Lung (tissue), 12 donors: Measurements from ENCODE around the gene SLC2A6. TPM values are rescaled to one million over a fixed set of nuclear protein-coding genes. Genes with fewer than 3 reads are reported as not detected.

Experiments
- ATAC-seq: fragments of 200-7000 bp; cut with Tn5 transposase; one replicate; pipeline ENCODE4 v1.9.1; 2020; ENCODE audit warnings: moderate number of reproducible peaks; ENCODE audit not compliant: insufficient read depth, low FRiP score
- DNase-seq, 3 donors: peaks; one replicate each; pipeline ENCODE4 v3.0.0-alpha.2; 2013 to 2017
- H3K27ac ChIP-seq, 2 donors: one replicate each; pipeline ENCODE4 v1.5.1; 2013; ENCODE audit warnings: mild to moderate bottlenecking in 2 of 2, moderate library complexity in 2 of 2, control low read depth in 1 of 2, inconsistent platforms in 1 of 2, low read depth in 1 of 2, low read length in 1 of 2
- H3K27me3 ChIP-seq, 3 donors: one replicate each; pipeline ENCODE4 v1.5.1; 2013; ENCODE audit warnings: low read length in 2 of 3; ENCODE audit not compliant: control insufficient read depth in 3 of 3, insufficient read depth in 3 of 3
- H3K36me3 ChIP-seq, 4 donors: one replicate each; pipeline ENCODE4 v1.5.1; 2013; ENCODE audit warnings: low read length in 4 of 4, mild to moderate bottlenecking in 1 of 4, moderate library complexity in 1 of 4; ENCODE audit not compliant: control insufficient read depth in 4 of 4, insufficient read depth in 4 of 4
- H3K4me1 ChIP-seq, 5 donors: one replicate each; pipeline ENCODE4 v1.5.1; 2013; ENCODE audit warnings: low read length in 5 of 5, mild to moderate bottlenecking in 2 of 5, moderate library complexity in 1 of 5; ENCODE audit not compliant: control insufficient read depth in 5 of 5, insufficient read depth in 5 of 5
- H3K4me3 ChIP-seq: one replicate; pipeline ENCODE4 v1.5.1; 2013; ENCODE audit warnings: mild to moderate bottlenecking, control low read depth, moderate library complexity
- H3K9ac ChIP-seq, 2 donors: one replicate each; pipeline ENCODE4 v1.5.1; 2013; ENCODE audit warnings: low read length in 2 of 2, control low read depth in 1 of 2; ENCODE audit not compliant: insufficient read depth in 1 of 2
- H3K9me3 ChIP-seq, 4 donors: one replicate each; pipeline ENCODE4 v1.5.1; 2013; ENCODE audit warnings: low read length in 3 of 4, mild to moderate bottlenecking in 1 of 4, moderate library complexity in 1 of 4; ENCODE audit not compliant: control insufficient read depth in 4 of 4, insufficient read depth in 3 of 4
- CTCF ChIP-seq: IDR thresholded peaks from 2 replicates; pipeline ENCODE4 v1.5.1; 2012; ENCODE audit warnings: mild to moderate bottlenecking; ENCODE audit errors: control extremely low read depth, extremely low read depth
- WGBS, 2 donors: extraction: QIAGEN DNeasy Blood & Tissue Kit; methylation state at CpG; one replicate each; pipeline ENCODE4 v1.1.7; 2013; 5-methylcytosine and 5-hydroxymethylcytosine counted together
- polyA plus RNA-seq, 2 donors: library from polyadenylated mRNA; stranded (reverse); fragments of 200-250 nt; gene quantifications; one replicate each; pipeline ENCODE4 v1.2.1, GENCODE V29; 2013
- total RNA-seq, 2 donors: library from RNA; depleted of rRNA in 1 of 2; stranded (reverse); fragments of >200 nt in 1 of 2; gene quantifications; one replicate each; pipeline ENCODE4 v1.2.1, GENCODE V29; 2014 to 2021
- donor health status: control.
- donor health status: control.
- donor health status: Bipolar disorder and iron deficiency.
- donor health status: healthy.
- donor health status: DM: yes; HTN: yes; CAD: no.

Gene SLC2A6
- total and polyA plus RNA-seq, 4 donors: 8.4 to 49.6 (median 18.5) TPM

- H3K4me1 ChIP-seq: peaks cover 0 to 12% (median 0%) of the 10 kb centered on the region in 5 donors
- no peak overlapping the region for H3K27ac ChIP-seq
- H3K27me3 ChIP-seq: peaks cover 0 to 5% (median 0%) of the 10 kb centered on the region in 3 donors
- no peak overlapping the region for H3K9ac ChIP-seq
- no peaks in the 10 kb centered on the region for H3K9me3 ChIP-seq
- H3K36me3 ChIP-seq: peaks cover 0 to 9% (median 0%) of the 10 kb centered on the region in 4 donors
- no peak for TF ChIP-seq CTCF
- DNase-seq (no peak), ATAC-seq (no peak)
- H3K4me3 ChIP-seq: no peak overlapping the region
- WGBS, 2 donors: 90 to 95% methylated on average over 4 of the region's 4 CpGs
These were observed 1.4 kb downstream of the SLC2A6 start for GRCh38 chr9:133477461-133477860.

- Histone ChIP-seq H3K36me3 (peaks cover 0 to 9% (median 0%) of the 10 kb centered on the region in 4 donors), H3K4me3 (no peak overlapping the region), H3K27me3 (peaks cover 0 to 5% (median 0%) of the 10 kb centered on the region in 3 donors), H3K27ac (no peak overlapping the region), H3K9me3 (no peaks in the 10 kb centered on the region), H3K4me1 (peaks cover 0 to 12% (median 0%) of the 10 kb centered on the region in 5 donors), H3K9ac (no peak overlapping the region)
- ATAC-seq (no peak), DNase-seq (no peak)
- 95 to 98% methylated on average over 21 of the region's 21 CpGs for WGBS, 2 donors
- TF ChIP-seq CTCF: no peak
These were observed 2.0 kb downstream of the SLC2A6 start for GRCh38 chr9:133476941-133477340.

DNA sequence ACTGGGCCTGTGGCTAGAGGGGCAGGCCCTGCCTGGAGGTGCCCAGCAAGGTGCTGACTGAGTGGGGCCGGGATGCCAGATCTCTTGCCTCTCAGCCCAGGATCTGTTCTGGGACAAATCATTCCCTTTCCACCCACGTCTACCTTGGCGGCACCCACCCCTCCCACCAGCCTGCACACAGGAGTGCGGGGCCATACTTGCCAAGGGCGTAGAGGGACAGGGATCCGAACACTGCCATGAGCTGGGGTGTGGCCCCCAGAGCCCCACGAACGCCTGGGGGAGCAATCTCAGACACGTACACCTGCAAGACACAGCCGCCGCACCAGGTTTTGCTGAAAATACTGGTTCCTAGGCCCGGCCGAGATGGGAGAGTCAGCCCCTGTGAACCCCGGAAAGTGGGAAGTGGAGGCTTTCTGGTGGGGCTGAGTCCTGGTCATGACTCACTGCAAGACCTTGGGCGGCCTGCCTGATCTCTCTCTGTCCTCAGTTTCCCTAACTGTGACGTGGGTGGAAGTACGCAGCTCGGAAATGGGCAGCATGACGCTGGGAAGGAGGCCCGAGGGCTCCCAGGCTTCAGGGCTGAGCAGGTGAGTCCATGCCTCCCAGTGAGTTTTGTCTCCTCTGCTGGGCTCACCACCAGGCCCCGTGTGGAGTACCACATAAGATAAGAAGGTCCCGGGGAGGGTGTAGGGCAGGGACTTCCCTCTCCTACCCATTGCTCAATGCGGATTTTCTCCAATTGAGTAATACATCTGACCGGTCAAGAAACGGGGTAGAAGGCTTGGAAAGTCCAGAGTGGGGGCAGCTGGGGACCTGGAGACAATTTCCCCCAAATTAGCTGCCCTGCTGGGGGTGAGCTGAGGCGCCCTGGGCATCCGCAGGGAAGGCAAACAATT lies 2.6 kb downstream of the SLC2A6 start:
- Histone ChIP-seq H3K4me3 (no peak overlapping the region), H3K4me1 (peaks cover 0 to 12% (median 0%) of the 10 kb centered on the region in 5 donors), H3K9ac (no peak overlapping the region), H3K27me3 (peaks cover 0 to 5% (median 0%) of the 10 kb centered on the region in 3 donors), H3K9me3 (no peaks in the 10 kb centered on the region), H3K27ac (no peak overlapping the region), H3K36me3 (peaks cover 0 to 11% (median 0%) of the 10 kb centered on the region in 4 donors)
- WGBS, 2 donors: 74 to 77% methylated on average over 27 of the region's 27 CpGs
- no peak for TF ChIP-seq CTCF
- DNase-seq (no peak), ATAC-seq (no peak)
